Fibroblast of lung (primary cell): ENCODE results near the gene OXTR. TPM values are rescaled to one million over a fixed set of nuclear protein-coding genes. Genes with fewer than 3 reads are reported as not detected.

Experiments
- DNase-seq, 2 donors: peaks; one replicate each; pipeline versions ENCODE4 v3.0.0 to v3.0.0-alpha.2; 2010; ENCODE audit warnings: low read depth in 2 of 2
- H2AFZ ChIP-seq: 2 replicates; pipeline ENCODE4 v1.5.1; 2012; ENCODE audit warnings: low read length, control low read depth, inconsistent platforms
- H3K27ac ChIP-seq: 2 replicates; pipeline ENCODE4 v1.5.1; 2011; ENCODE audit warnings: low read length, control low read depth; ENCODE audit not compliant: insufficient read depth
- H3K27me3 ChIP-seq: 2 replicates; pipeline ENCODE4 v1.5.1; 2011; ENCODE audit warnings: mild to moderate bottlenecking, low read length; ENCODE audit not compliant: control insufficient read depth, insufficient read depth
- H3K36me3 ChIP-seq: 2 replicates; pipeline ENCODE4 v1.5.1; 2011; ENCODE audit warnings: low read length; ENCODE audit not compliant: control insufficient read depth, insufficient read depth
- H3K4me1 ChIP-seq: 2 replicates; pipeline ENCODE4 v1.5.1; 2011; ENCODE audit warnings: low read length; ENCODE audit not compliant: control insufficient read depth, insufficient read depth; ENCODE audit errors: extremely low read depth
- H3K4me2 ChIP-seq: 2 replicates; pipeline ENCODE4 v1.5.1; 2011; ENCODE audit warnings: low read length, control low read depth; ENCODE audit not compliant: insufficient read depth; ENCODE audit errors: extremely low read depth
- H3K4me3 ChIP-seq, 4 experiments: fragments of 200-600 bp in 1 of 4; sonication (generic) in 1 of 4; replicated peaks in 1 of 4; 2 replicates each; pipeline ENCODE4 v1.5.1; 2011 to 2016; ENCODE audit warnings: low read length in 4 of 4, low read depth in 3 of 4, mild to moderate bottlenecking in 3 of 4, control low read depth in 2 of 4, inconsistent platforms in 1 of 4, mixed read lengths in 1 of 4; ENCODE audit not compliant: insufficient read depth in 1 of 4; ENCODE audit errors: control extremely low read depth in 1 of 4
- H3K79me2 ChIP-seq: 2 replicates; pipeline ENCODE4 v1.5.1; 2012; ENCODE audit warnings: mild to moderate bottlenecking, low read length, inconsistent platforms; ENCODE audit not compliant: control insufficient read depth, insufficient read depth
- H3K9ac ChIP-seq: 2 replicates; pipeline ENCODE4 v1.5.1; 2011; ENCODE audit warnings: mild to moderate bottlenecking, low read length, control low read depth; ENCODE audit not compliant: insufficient read depth
- H3K9me3 ChIP-seq: 2 replicates; pipeline ENCODE4 v1.5.1; 2012; ENCODE audit warnings: low read depth, low read length; ENCODE audit not compliant: control insufficient read depth, insufficient read depth
- H4K20me1 ChIP-seq: 2 replicates; pipeline ENCODE4 v1.5.1; 2011; ENCODE audit warnings: low read length; ENCODE audit not compliant: control insufficient read depth, insufficient read depth; ENCODE audit errors: extremely low read depth
- EZH2 ChIP-seq: IDR thresholded peaks from 2 replicates; pipeline ENCODE4 v1.5.1; 2012; ENCODE audit warnings: low read length, control low read depth, mild to moderate bottlenecking; ENCODE audit errors: missing control alignments
- polyA minus RNA-seq: library from RNA; depleted of rRNA, polyadenylated mRNA; stranded (reverse); fragments of >200 nt; gene quantifications from 2 replicates; pipeline ENCODE4 v1.2.3, GENCODE V29; 2011; ENCODE audit warnings: low replicate concordance
- polyA plus RNA-seq, 2 donors: library from polyadenylated mRNA; depleted of rRNA in 1 of 2; stranded (reverse) in 1 of 2; unstranded in 1 of 2; fragments of >200 nt; gene quantifications; 2 replicates each; pipeline ENCODE4 v1.2.1, GENCODE V29; 2011 to 2012; ENCODE audit warnings: missing spikeins in 1 of 2
- total RNA-seq: library from RNA; depleted of rRNA; stranded (reverse); fragments of >200 nt; gene quantifications from 2 replicates; pipeline ENCODE4 v1.2.1, GENCODE V29; 2014
- TF ChIP-seq, protein P1 (sequence below), 2 donors: IDR thresholded peaks in 1 of 2; conservative IDR thresholded peaks in 1 of 2; 1 replicate in 1 of 2; 2 replicates in 1 of 2; pipeline ENCODE4 v1.5.1; 2011 to 2012; ENCODE audit warnings: low read length in 2 of 2, control low read depth in 1 of 2, inconsistent platforms in 1 of 2, low read depth in 1 of 2, mild to moderate bottlenecking in 1 of 2

OXTR gene
- total RNA-seq, result 0.26 and 3.6 TPM in 2 replicates
- 10.4 and 47.2 TPM in 2 replicates for polyA plus RNA-seq
- 17.4 and 73.6 TPM in 2 replicates for polyA plus RNA-seq (2012)
- 15.3 and 40.6 TPM in 2 replicates for polyA minus RNA-seq

DNA sequence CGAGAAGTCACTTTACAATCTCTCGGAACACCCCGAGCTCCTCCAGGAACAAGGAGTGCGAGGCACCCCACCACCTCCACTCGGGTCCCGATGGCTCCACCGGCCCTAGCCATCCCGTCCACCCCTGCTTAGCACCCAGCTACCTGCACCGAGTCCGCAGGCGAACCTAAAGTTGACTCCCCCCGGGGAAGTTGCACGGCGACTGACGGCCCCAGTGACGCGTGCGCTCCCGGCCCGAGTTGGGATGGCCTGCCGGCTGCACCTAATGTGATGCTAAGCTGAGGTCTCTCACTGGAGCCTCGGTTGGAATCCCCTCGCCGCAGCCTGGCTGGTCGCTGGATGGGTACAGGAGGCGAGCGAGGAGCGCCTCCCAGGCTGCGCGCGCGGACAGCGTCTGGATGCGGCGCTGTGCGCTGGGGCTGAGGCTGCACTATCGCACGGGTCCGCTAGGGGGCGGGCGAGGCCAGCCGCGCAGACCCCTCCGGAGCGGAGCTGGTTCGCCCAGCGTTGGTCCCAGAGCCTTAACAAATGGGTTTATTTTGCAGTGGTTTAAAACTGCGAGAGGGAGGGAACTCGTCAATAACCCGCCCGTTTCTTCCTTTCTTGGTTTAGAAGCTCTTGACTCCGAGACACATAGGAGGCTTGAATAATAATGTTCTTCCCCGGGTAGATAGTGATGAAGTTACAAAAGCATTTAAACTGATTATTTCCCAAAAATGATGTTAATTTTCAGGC, at the start of gene OXTR:
OXTR (minus strand) TSS at position 526 of the 735 bp plus-strand sequence. CDS start 1,426 bp downstream, outside the sequence.
- H3K9me3 ChIP-seq, result no peaks in the 10 kb centered on the region
- peak within 1 kb of the TSS; percentile 92 for H3K4me2 ChIP-seq
- peaks cover 3% of the 10 kb centered on the region for H3K36me3 ChIP-seq
- peak within 1 kb of the TSS; percentile 47 for H2AFZ ChIP-seq
- H3K4me1 ChIP-seq, result peaks cover 3% of the 10 kb centered on the region
- no peaks in the 10 kb centered on the region for H4K20me1 ChIP-seq
- H3K9ac ChIP-seq, result no peak within 1 kb of the TSS
- no peak within 1 kb of the TSS for H3K27ac ChIP-seq
- DNase-seq, result peak; percentile 69 to 85
- H3K4me3 ChIP-seq, result peak within 1 kb of the TSS; percentile 50 to 60 (median 52)
- no peaks in the 10 kb centered on the region for H3K27me3 ChIP-seq
- TF ChIP-seq, protein P1, sequence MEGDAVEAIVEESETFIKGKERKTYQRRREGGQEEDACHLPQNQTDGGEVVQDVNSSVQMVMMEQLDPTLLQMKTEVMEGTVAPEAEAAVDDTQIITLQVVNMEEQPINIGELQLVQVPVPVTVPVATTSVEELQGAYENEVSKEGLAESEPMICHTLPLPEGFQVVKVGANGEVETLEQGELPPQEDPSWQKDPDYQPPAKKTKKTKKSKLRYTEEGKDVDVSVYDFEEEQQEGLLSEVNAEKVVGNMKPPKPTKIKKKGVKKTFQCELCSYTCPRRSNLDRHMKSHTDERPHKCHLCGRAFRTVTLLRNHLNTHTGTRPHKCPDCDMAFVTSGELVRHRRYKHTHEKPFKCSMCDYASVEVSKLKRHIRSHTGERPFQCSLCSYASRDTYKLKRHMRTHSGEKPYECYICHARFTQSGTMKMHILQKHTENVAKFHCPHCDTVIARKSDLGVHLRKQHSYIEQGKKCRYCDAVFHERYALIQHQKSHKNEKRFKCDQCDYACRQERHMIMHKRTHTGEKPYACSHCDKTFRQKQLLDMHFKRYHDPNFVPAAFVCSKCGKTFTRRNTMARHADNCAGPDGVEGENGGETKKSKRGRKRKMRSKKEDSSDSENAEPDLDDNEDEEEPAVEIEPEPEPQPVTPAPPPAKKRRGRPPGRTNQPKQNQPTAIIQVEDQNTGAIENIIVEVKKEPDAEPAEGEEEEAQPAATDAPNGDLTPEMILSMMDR (conservative IDR thresholded peaks at IDR 0.05 in 1 of 2, IDR thresholded peaks at IDR 0.05 in 1 of 2; ENCODE audit: low read depth in 1 of 2, low read length in 2 of 2), result peak; percentile 91 to 95
- TF ChIP-seq EZH2, result no peak
- H3K79me2 ChIP-seq, result peaks cover 8% of the 10 kb centered on the region

DNA sequence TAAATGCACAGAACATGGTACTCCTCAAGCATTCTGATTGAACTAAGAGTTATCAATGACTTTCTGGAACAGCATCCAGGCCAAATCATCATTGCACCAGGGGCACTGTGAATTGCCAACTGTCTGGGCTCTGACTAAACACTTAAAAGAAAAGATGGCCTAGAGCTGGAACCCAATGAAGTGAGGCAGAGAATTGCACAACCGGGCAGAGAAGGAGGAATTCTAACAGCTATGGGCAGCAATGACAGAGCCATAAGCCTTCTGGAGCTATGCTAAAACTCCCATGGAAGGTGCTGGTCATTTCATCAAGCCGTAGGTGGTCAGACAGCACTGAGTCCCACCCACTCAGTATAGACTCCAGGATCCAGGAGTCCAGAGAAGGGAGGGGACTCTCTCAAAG, 48.1 kb upstream of the OXTR start:
- no peak overlapping the region for H3K27ac ChIP-seq
- H3K36me3 ChIP-seq, result no peaks in the 10 kb centered on the region
- TF ChIP-seq, protein P1 (conservative IDR thresholded peaks at IDR 0.05 in 1 of 2, IDR thresholded peaks at IDR 0.05 in 1 of 2; ENCODE audit: low read depth in 1 of 2, low read length in 2 of 2), result no peak
- no peak for TF ChIP-seq EZH2
- H3K4me2 ChIP-seq, result no peak overlapping the region
- H3K79me2 ChIP-seq, result no peaks in the 10 kb centered on the region
- H3K9me3 ChIP-seq, result no peaks in the 10 kb centered on the region
- DNase-seq, result no peak
- no peak overlapping the region for H3K4me3 ChIP-seq
- no peaks in the 10 kb centered on the region for H3K27me3 ChIP-seq
- H3K4me1 ChIP-seq, result peaks cover 4% of the 10 kb centered on the region
- no peak overlapping the region for H3K9ac ChIP-seq
- H4K20me1 ChIP-seq, result no peaks in the 10 kb centered on the region
- H2AFZ ChIP-seq, result no peak overlapping the region

DNA sequence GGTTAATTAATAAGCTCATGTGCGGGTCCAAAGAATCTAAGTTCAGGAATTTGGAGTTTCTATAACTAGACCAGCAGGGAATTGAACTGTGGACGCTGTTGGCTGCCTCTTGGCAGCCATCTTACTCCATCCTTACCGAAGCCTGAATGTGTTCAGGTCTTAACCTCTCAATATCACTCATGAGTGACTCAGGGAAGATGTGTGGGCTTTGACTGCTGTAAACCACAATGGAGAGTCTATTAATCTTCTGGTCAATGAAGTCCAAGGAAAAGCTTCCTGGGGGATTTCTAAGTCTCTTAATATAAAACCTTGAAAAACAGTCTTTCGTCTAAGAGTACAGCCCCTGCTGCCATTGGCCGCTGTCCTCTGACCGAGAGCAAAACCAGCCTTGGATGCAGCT, 46.7 kb upstream of the OXTR start:
- Histone ChIP-seq H3K36me3 (no peaks in the 10 kb centered on the region), H3K79me2 (no peaks in the 10 kb centered on the region), H3K9me3 (no peaks in the 10 kb centered on the region), H3K4me1 (no peaks in the 10 kb centered on the region), H2AFZ (no peak overlapping the region), H3K9ac (no peak overlapping the region), H3K4me3 (no peak overlapping the region), H4K20me1 (no peaks in the 10 kb centered on the region), H3K27me3 (no peaks in the 10 kb centered on the region), H3K27ac (no peak overlapping the region), H3K4me2 (no peak overlapping the region)
- peak in 1 of 2 donors; percentile 84 for DNase-seq
- TF ChIP-seq, protein P1 (conservative IDR thresholded peaks at IDR 0.05 in 1 of 2, IDR thresholded peaks at IDR 0.05 in 1 of 2; ENCODE audit: low read depth in 1 of 2, low read length in 2 of 2), result no peak
- no peak for TF ChIP-seq EZH2
